ENCODE measurements around the gene TUBB. TPM values are rescaled to one million over a fixed set of nuclear protein-coding genes. Genes with fewer than 3 reads are reported as not detected.

TUBB gene
- total RNA-seq, 1 experiment from 2014 or later, result 886 TPM

DNA sequence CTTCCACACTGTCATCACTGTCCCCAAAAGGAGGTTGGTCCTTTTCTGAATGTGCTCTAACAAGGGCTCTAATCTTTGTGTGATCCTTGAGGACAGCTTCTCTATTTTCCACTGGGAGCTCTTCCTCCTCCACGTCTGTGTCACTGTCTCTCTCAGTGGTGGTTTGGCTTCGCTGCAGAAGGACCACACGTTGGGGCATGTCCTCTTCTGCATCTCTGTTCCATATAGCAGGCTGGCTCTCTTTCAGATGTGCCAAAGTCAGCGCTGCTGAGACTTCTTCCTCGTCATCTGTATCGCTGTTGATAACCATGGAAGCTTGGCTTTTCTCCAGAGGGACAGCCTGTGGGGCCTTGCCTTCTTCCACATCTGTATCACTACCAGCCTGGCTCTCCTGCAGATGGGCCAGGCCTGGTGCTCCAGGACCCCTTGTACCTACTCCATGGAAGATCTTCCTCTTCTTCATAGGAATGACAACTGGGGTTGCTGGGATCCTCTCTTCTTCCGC, 7.7 kb upstream of the TUBB start:
- no peak overlapping the region for H2AFZ ChIP-seq (ENCODE audit: low read depth, low read length, poor library complexity, severe bottlenecking)
- H3K27me3 ChIP-seq (ENCODE audit: insufficient read depth, low read length), result no peaks in the 10 kb centered on the region
- H3K4me1 ChIP-seq (ENCODE audit: control insufficient read depth in 1 of 2, insufficient read depth in 2 of 2, low read length in 2 of 2), result peaks cover 8 to 16% of the 10 kb centered on the region in 2 experiments
- no peak overlapping the region for H3K9ac ChIP-seq (ENCODE audit: low read length)
- intact Hi-C loops (cut with micrococcal nuclease), result no loop called here
- no peaks in the 10 kb centered on the region for H4K20me1 ChIP-seq (ENCODE audit: insufficient read depth)
- ChIA-PET POLR2A (no interaction called here), CTCF (no interaction called here), RAD21 (ENCODE audit: low non-redundant PET in 1 of 2, low total read pairs in 2 of 2, uncharacterized antibody in 2 of 2, unreplicated experiment in 2 of 2) (no interaction called here)
- no peak for DNase-seq (ENCODE audit: low read depth, low spot score)
- BruUV-seq (replicated peaks), result no TSS peak
- H3K4me2 ChIP-seq (ENCODE audit: low read length), result no peak overlapping the region
- TF ChIP-seq ATF3 (IDR thresholded peaks at IDR 0.05) (no peak), POLR2AphosphoS5 (IDR thresholded peaks at IDR 0.05; ENCODE audit: low read depth, low read length) (no peak), REST (IDR thresholded peaks at IDR 0.05; ENCODE audit: low read depth) (no peak), CBX3 (IDR thresholded peaks at IDR 0.05; ENCODE audit: low read depth) (no peak), POLR2A (IDR thresholded peaks at IDR 0.05; ENCODE audit: borderline replicate concordance, extremely low read depth, insufficient read depth, insufficient read length) (no peak), ELF1 (IDR thresholded peaks at IDR 0.05; ENCODE audit: borderline replicate concordance, low read depth) (no peak), RAD21 (IDR thresholded peaks at IDR 0.05; ENCODE audit: low read depth) (no peak), SRF (IDR thresholded peaks at IDR 0.05; ENCODE audit: low read depth) (no peak), TCF7L2 (IDR thresholded peaks at IDR 0.05; ENCODE audit: borderline replicate concordance, extremely low read depth, insufficient read depth, insufficient read length) (no peak), ZFX (IDR thresholded peaks at IDR 0.05) (no peak), FOSL1 (IDR thresholded peaks at IDR 0.05; ENCODE audit: low read depth) (no peak), SIN3A (IDR thresholded peaks at IDR 0.05; ENCODE audit: low read depth) (no peak), CEBPB (IDR thresholded peaks at IDR 0.05; ENCODE audit: low read depth) (no peak), EZH2phosphoT487 (IDR thresholded peaks at IDR 0.05; ENCODE audit: borderline replicate concordance) (no peak), YY1 (IDR thresholded peaks at IDR 0.05; ENCODE audit: extremely low read depth, insufficient replicate concordance, low read depth, low read length) (no peak)
- no peak overlapping the region for H3K27ac ChIP-seq (ENCODE audit: low read depth, low read length)
- no peaks in the 10 kb centered on the region for H3K9me3 ChIP-seq (ENCODE audit: control insufficient read depth in 1 of 2, insufficient read depth in 1 of 2, low read depth in 1 of 2, low read length in 2 of 2)
- no peak overlapping the region for H3K4me3 ChIP-seq (replicated peaks in 1 of 2; ENCODE audit: low read depth in 1 of 2, low read length in 2 of 2)
- H3K79me2 ChIP-seq (ENCODE audit: insufficient read depth, low read length), result peaks cover 12% of the 10 kb centered on the region
- peaks cover 7 to 21% of the 10 kb centered on the region in 2 experiments; a peak in 2 of 4 replicates for H3K36me3 ChIP-seq (ENCODE audit: control insufficient read depth in 1 of 2, insufficient read depth in 2 of 2, low read length in 2 of 2)
- no peaks in the 10 kb centered on the region for H3K9me2 ChIP-seq (ENCODE audit: insufficient read depth)
- ATAC-seq, result no peak

All from HCT116 (cell line).